Measurements from ENCODE around the gene MAP4K2. TPM values are rescaled to one million over a fixed set of nuclear protein-coding genes. Genes with fewer than 3 reads are reported as not detected.

The MAP4K2 gene
- total and polyA plus RNA-seq, 2 experiments from 2014 or later, result 9.9 to 42.6 TPM

- Mint-ChIP-seq H3K4me1 (no peaks in the 10 kb centered on the region), H3K4me3 (no peak overlapping the region), H3K9me3 (no peaks in the 10 kb centered on the region), H3K27me3 (ENCODE audit: insufficient read depth, low read depth, poor library complexity) (peaks cover 8% of the 10 kb centered on the region), H3K36me3 (ENCODE audit: low read depth) (peaks cover 7% of the 10 kb centered on the region; the same call in 1 of the 3 replicates), H3K27ac (no peak overlapping the region)
- Histone ChIP-seq H3K27ac (ENCODE audit: low read depth) (no peak overlapping the region), H3K27me3 (ENCODE audit: insufficient read depth) (no peaks in the 10 kb centered on the region), H3F3A (replicated peaks; ENCODE audit: low read depth) (no peaks in the 10 kb centered on the region), H2AFZ (no peak overlapping the region), H3K79me2 (replicated peaks; ENCODE audit: insufficient read depth) (no peaks in the 10 kb centered on the region), H3K36me3 (ENCODE audit: insufficient read depth) (no peaks in the 10 kb centered on the region), H3K4me2 (no peak overlapping the region), H3K4me3 (no peak overlapping the region), H3K9me2 (ENCODE audit: insufficient read depth) (no peaks in the 10 kb centered on the region), H3K4me1 (ENCODE audit: insufficient read depth) (no peaks in the 10 kb centered on the region), H4K20me1 (replicated peaks; ENCODE audit: insufficient read depth) (no peaks in the 10 kb centered on the region)
- no peak for ATAC-seq
- no peak for TF ChIP-seq ZNF331 (CRISPR knock-in tag; IDR thresholded peaks at IDR 0.05; ENCODE audit: low read depth)
- no peak for TF ChIP-seq ETS1 (IDR thresholded peaks at IDR 0.05)
- no peak for TF ChIP-seq POLR2AphosphoS5 (IDR thresholded peaks at IDR 0.05; ENCODE audit: low read depth)
- TF ChIP-seq ZNF114 (CRISPR knock-in tag; IDR thresholded peaks at IDR 0.05), result no peak
- DNase-seq (ENCODE audit: low spot score), result no peak
Measured at GRCh38 chr11:64826062-64826461, 23.0 kb upstream of the MAP4K2 start.

- Mint-ChIP-seq H3K4me1 (no peaks in the 10 kb centered on the region), H3K9me3 (no peaks in the 10 kb centered on the region), H3K36me3 (ENCODE audit: low read depth) (peaks cover 5% of the 10 kb centered on the region; the same call in 1 of the 3 replicates), H3K4me3 (no peak overlapping the region), H3K27ac (no peak overlapping the region), H3K27me3 (ENCODE audit: insufficient read depth, low read depth, poor library complexity) (peaks cover 9% of the 10 kb centered on the region)
- H3F3A ChIP-seq (replicated peaks; ENCODE audit: low read depth), result no peaks in the 10 kb centered on the region
- H4K20me1 ChIP-seq (replicated peaks; ENCODE audit: insufficient read depth), result no peaks in the 10 kb centered on the region
- no peak overlapping the region for H2AFZ ChIP-seq
- no peaks in the 10 kb centered on the region for H3K9me2 ChIP-seq (ENCODE audit: insufficient read depth)
- H3K4me1 ChIP-seq (ENCODE audit: insufficient read depth), result no peaks in the 10 kb centered on the region
- no peaks in the 10 kb centered on the region for H3K27me3 ChIP-seq (ENCODE audit: insufficient read depth)
- H3K79me2 ChIP-seq (replicated peaks; ENCODE audit: insufficient read depth), result no peaks in the 10 kb centered on the region
- no peak overlapping the region for H3K4me2 ChIP-seq
- ATAC-seq, result no peak
- H3K4me3 ChIP-seq, result no peak overlapping the region
- H3K27ac ChIP-seq (ENCODE audit: low read depth), result no peak overlapping the region
- no peak for DNase-seq (ENCODE audit: low spot score)
- no peaks in the 10 kb centered on the region for H3K36me3 ChIP-seq (ENCODE audit: insufficient read depth)
- no peak for TF ChIP-seq EZH2phosphoT487 (IDR thresholded peaks at IDR 0.05; ENCODE audit: unreplicated experiment)
- no peak for TF ChIP-seq STAT1 (IDR thresholded peaks at IDR 0.05; ENCODE audit: unreplicated experiment)
- TF ChIP-seq ETS1 (IDR thresholded peaks at IDR 0.05), result no peak
- TF ChIP-seq JUNB (IDR thresholded peaks at IDR 0.05; ENCODE audit: unreplicated experiment), result no peak
- TF ChIP-seq CTCF (conservative IDR thresholded peaks at IDR 0.05; ENCODE audit: low read depth in 2 of 2), result no peak
- no peak for TF ChIP-seq REST (IDR thresholded peaks at IDR 0.05; ENCODE audit: unreplicated experiment)
- no peak for TF ChIP-seq CREB1 (CRISPR knock-in tag; IDR thresholded peaks at IDR 0.05; ENCODE audit: low read depth)
Measured at GRCh38 chr11:64823568-64824119, 20.6 kb upstream of the MAP4K2 start.
